KOPT-K1 (cell line): ENCODE results near the gene DNAJC5G.
"Not testable (repeated sequence)": the region's sequence is repeated elsewhere in the genome, so short reads cannot be mapped to it uniquely, and the experiment has no call there.

Source experiments
- H3K27ac ChIP-seq: fragments of 200-600 bp; sonication (generic); 2 replicates; pipeline ENCODE4 v1.5.1; 2016; ENCODE audit warnings: antibody characterized with exemption, mild to moderate bottlenecking, low read depth, low read length; ENCODE audit not compliant: poor library complexity, severe bottlenecking
- H3K36me3 ChIP-seq: fragments of 200-600 bp; sonication (generic); 2 replicates; pipeline ENCODE4 v1.5.1; 2017; ENCODE audit warnings: antibody characterized with exemption, mild to moderate bottlenecking, low read length, moderate library complexity; ENCODE audit not compliant: insufficient read depth
- H3K9me3 ChIP-seq: fragments of 200-600 bp; sonication (generic); 2 replicates; pipeline ENCODE4 v1.5.1; 2017; ENCODE audit warnings: antibody characterized with exemption, low read length, mild to moderate bottlenecking; ENCODE audit not compliant: insufficient read depth, poor library complexity, severe bottlenecking

The DNAJC5G gene

DNA sequence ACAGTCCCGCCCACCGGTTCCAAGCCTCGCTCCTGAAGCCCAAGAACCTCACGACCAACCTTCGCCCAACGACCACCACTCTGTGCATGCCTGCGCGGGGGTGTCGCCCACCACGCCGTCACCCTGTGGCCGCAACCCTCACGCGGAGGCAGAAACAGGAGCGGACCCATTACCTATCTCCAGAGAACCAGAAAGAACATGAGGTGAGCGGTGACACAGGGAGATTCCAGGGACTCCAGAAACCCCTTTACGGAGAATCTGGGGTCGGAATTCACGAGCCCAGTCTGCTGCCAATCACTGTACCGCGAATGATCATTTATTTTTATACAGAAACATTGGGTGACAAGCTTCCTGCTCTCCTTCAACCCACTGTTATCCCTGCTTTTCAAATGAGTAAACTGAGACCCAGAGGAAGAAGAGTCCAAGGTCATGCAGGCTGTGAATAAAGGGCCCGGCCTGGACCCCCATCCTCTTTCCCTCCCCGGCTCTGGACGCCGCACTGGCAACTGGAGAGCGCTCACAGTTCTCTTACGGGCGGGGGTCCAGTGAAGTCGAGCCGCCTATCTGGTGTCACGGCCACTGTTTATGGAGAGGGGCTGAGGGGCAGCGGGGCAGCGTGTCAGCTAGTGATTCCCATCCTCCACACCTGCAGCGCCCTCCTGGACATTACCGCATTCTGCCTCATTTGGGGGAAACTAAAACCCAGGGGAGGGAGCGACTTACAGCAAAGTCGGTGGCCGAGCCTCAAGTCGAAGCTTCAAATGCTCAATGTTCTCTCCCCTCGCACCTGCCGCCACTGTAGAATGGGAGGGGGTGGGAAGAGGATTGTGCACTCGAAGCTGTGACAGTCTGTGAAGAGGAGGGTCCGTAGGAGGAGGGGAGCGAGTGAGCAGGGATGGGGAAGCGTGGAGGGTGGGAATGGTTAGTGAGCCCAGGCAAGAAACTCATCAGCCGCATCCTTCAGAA is 11.7 kb upstream of the DNAJC5G start:
- H3K36me3 ChIP-seq: no peaks in the 10 kb centered on the region

DNA sequence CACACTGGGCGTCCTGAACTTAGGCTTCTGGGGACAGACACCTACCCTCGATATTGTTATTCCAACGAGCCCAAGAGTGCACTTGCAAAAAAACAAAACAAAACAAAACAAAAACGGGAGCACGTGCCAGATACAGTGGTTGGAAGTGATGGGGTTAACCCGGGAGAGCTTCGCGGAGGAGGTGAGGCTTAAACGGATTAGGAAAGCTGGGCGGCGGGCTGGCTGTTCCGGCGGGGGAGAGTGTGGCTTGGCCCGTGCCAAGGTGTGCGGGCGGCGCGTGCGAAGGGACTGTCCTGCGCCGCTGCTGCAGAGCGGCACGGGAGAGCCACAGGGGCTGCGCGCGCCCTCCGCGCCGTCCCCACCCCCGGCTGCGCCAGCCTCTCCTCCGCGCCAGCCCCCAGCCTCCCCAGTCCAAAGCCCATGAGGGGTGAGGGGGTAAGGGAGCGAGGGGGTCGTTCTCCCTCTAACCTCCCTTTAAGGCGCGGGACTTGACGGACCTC is 10.9 kb upstream of the DNAJC5G start:
- H3K27ac ChIP-seq: no peak overlapping the region
- no peaks in the 10 kb centered on the region for H3K36me3 ChIP-seq

More for the DNA sequence above, 11.7 kb upstream of the DNAJC5G start:
- no peak overlapping the region for H3K27ac ChIP-seq
- no peaks in the 10 kb centered on the region for H3K9me3 ChIP-seq

DNA sequence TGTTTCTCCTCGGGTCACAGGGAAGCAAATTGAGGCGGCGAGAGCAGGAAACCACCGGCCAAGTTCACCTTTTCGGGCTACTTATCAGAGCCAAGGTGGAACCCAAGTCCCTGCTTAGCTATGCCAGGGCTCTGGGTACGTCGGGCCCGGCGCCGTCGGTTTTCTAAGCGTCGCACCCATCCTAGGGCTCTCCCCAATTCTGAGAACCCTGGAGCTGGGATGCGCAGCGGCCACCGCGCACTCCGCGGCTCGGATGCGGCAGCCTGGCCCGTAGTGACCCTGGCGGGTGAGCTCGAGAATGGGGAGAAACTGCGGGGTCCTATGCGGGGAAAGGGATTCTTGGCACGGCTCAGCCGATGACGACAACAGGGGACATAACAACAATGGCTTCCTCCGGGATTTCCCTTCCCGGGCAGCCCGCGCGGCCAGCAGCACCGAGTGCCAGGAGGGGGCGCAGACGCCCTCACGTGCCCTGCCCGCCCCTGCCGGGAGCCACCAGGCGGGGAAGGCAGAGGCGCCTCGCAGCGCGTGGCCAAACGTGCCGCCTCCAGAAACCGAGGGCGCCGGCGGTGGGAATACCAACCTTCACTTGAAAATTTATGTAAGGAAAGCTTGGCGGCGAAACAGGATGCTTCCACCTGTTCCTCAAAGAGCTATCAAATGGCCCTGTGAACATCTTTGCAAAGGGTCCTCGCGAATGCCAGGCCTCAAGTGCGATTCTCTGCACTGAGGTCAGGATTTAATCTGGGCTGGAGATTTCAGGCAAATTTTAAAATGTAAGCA is 10.3 kb upstream of the DNAJC5G start:
- Histone ChIP-seq H3K9me3 (no peaks in the 10 kb centered on the region), H3K27ac (no peak overlapping the region), H3K36me3 (no peaks in the 10 kb centered on the region)

More for the DNA sequence above, 10.9 kb upstream of the DNAJC5G start:
- H3K9me3 ChIP-seq: no peaks in the 10 kb centered on the region

DNA sequence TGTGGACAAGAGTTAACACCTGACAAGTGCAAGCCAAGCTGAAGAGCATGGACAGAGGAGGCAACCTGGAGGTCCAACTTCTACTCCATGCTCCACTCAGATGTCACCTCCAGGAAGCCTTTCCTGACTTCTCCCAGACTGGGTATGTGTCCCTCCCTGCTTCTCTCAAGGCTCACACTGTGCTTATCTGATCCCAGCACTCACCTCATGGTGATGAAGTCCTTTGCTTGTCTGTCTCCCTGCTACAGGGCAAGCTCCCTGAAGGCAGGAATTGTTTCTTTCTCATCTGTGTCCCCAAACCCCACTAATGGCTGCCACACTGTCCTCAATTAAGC is 9.7 kb upstream of the DNAJC5G start:
- Histone ChIP-seq H3K27ac (no peak overlapping the region), H3K9me3 (no peaks in the 10 kb centered on the region), H3K36me3 (no peaks in the 10 kb centered on the region)

DNA sequence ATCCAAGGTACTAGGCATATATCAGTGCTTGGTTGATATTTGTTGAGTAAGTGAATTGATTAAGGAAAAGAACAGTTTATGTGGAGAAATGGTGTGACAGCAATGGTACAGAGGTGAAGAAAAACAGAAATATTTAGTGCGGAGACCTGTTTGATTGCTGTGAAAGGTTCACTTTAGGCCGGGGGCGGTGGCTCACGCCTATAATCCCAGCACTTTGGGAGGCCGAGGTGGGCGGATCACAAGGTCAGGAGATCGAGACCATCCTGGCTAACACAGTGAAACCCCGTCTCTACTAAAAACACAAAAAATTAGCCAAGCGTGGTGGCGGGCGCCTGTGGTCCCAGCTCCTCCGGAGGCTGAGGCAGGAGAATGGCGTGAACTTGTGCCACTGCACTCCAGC is 6.9 kb upstream of the DNAJC5G start:
- not testable (repeated sequence) for H3K27ac ChIP-seq, H3K36me3 ChIP-seq, H3K9me3 ChIP-seq

DNA sequence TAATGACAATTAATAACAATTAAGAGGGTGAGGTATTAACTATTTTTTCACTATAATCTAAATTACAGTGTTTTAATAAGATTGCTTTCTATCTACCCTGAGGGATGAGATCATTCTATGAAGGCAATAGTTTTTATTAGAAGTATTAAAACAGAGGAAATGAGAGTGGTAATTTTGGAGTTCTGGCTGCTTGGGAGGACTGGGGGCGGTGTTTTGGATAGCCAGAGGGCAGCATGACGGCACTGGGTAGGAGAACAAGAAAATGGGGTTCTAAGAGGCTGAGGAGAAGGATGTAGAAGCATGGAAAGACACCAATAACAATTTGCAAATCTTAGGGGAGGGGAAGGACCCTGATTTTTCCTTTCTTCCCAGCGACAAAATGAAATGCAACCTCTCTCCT is 5.1 kb upstream of the DNAJC5G start:
- H3K9me3 ChIP-seq: no peaks in the 10 kb centered on the region
- H3K36me3 ChIP-seq: no peaks in the 10 kb centered on the region
- no peak overlapping the region for H3K27ac ChIP-seq

DNA sequence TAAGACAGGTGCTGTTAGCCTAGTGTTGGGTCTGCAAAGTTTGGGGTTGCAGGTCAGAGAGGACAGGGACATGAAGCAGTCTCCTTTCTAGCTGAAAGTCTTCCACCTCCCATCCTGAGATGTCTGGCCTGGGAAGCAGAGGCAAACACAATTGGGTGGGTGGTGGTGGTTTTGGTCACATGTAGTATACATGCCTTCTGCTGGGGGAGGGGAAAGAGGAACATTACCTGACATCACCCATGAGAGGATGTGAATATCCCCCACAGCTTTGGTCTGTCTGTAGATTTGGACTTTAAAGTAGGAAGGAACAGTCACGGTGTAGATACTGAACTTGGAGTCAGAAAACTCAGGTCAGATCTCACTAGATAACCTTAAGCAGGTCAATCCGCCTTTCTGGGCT is 4.6 kb upstream of the DNAJC5G start:
- Histone ChIP-seq H3K36me3 (no peaks in the 10 kb centered on the region), H3K9me3 (no peaks in the 10 kb centered on the region), H3K27ac (no peak overlapping the region)

DNA sequence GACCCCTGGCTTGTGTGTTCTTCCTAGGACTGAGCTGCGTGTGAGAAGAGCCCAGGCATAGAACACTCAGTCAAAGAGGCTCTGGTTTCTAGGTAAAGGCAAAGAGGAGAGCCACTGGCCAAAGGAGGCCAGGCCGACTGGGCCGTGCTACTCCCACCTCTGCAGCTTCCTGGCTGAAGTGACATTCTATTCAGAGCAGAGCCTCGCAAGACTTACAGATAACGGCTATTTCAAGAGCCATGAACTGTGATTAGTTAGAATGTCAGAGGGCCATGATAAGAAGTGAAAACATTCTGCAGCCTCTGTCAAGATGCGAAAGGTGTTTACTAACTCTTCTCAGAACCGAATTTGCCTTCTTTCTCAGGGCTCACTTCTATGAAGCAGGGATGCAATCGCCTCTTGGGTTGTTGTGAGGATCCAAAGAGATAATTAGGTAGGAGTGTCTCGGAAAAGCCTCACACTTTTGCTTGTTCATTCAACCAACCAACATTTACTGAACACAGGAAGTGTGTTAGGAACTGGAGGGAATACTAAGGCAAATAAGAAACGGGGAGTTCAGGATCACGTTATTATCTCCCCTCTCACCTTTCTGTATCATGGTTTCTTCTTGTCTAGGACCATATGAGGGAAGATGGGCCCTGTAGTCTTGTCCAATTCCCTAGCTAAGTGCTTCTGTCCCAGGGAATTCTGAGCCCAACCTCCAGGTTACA is 3.4 kb upstream of the DNAJC5G start:
- no peak overlapping the region for H3K27ac ChIP-seq
- H3K9me3 ChIP-seq: no peaks in the 10 kb centered on the region
- H3K36me3 ChIP-seq: no peaks in the 10 kb centered on the region

DNA sequence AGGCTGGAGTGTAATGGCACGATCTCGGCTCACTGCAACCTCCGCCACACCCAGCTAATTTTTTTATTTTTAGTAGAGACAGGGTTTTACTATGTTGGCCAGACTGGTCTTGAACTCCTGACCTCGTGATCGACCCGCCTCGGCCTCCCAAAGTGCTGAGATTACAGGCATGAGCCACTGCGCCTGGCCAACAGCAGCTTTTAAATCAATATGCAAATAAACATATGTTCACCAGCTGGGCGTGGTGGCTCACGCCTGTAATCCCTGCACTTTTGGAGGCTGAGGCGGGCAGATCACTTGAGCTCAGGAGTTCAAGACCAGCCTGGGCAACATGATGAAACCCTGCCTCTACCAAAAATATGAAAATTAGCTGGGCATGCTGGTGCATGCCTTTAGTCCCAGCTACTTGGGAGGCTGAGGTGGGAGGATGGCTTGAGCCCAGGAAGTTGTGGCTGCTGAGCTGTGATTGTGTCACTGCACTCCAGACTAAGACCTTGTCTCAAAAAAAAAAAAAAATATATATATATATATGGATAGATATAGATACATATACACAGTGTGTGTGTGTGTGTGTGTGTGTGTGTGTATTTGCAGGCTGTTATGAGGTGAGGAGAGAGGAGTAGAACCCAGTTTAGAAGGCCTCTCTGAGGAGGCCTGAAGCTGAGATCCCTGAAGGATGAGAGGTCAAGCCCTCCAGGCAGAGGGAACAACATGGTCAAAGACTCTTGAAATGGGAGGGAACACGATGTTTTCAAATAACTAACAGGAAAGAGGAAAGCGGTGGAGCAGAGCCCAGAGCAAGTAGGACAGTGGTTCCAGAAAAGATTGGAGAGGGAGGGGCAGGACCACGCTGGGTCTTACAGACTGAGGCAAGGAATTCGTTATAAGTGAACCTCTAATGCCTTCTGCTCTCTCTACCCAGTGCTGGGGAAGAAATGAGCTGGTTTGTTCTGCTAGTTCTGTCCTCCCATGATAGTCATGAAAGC is 2.4 kb upstream of the DNAJC5G start:
- H3K27ac ChIP-seq, H3K9me3 ChIP-seq, H3K36me3 ChIP-seq: not testable (repeated sequence)

DNA sequence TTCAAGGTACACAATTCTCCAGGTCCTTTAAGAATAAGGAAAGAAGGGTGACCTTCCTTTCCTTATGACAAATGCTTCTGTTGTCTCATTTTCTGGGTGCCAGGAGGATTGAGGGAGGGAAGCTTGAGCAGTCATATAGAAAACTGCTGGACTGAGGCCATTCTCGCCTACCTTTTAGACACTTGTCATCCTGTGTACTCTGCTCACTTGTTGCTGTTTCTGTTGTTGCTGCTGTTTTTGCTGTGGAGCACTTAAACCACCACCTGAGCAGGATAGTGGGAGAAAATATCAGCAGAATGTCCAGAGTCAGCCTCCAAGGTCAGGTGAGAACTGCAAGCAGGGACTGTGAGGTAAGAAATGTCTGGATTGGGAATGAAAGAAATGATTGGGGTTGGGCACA is 2.8 kb downstream of the DNAJC5G start:
- no peak overlapping the region for H3K27ac ChIP-seq
- H3K36me3 ChIP-seq: no peaks in the 10 kb centered on the region
- no peaks in the 10 kb centered on the region for H3K9me3 ChIP-seq

DNA sequence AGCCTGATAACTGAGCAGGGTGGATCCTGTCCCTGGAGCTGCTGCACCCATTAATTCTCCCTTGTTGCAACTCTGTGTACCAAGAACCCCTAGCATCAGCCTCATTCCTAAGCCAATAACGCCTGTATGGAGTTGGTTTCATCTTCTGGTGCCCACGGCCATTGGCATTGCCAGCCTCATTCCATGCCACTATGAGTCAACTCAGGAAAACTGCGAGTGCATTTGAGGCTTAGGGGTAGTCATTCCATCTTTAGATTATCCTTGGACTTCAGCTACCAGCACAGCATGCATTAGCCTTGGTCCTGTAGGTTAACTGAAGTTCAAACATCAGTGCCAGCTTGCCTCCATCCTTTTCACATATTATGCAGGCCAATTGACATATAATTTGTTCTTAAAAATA is 5.6 kb downstream of the DNAJC5G start:
- Histone ChIP-seq H3K27ac (no peak overlapping the region), H3K9me3 (no peaks in the 10 kb centered on the region), H3K36me3 (no peaks in the 10 kb centered on the region)

DNA sequence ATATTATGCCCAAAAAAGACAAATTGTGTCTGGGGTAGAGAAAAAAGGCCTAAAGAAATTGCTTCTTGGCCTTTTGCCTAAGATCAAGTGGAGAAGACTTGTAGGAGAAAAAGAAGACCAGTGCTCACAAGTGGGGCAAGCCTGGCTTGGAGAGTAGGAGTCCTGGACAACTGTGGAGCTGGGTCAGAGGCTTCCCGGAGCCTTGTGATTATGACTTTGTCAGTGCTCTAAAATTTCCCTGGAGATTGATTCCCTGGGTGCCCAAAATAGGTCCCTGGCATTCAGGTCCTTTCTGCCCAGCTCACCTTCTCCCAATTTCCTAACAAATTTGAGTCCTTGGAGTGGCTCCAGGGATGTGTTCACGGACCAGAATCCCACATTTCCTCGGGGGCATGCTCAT is 6.2 kb downstream of the DNAJC5G start:
- no peaks in the 10 kb centered on the region for H3K9me3 ChIP-seq
- H3K36me3 ChIP-seq: no peaks in the 10 kb centered on the region
- no peak overlapping the region for H3K27ac ChIP-seq

DNA sequence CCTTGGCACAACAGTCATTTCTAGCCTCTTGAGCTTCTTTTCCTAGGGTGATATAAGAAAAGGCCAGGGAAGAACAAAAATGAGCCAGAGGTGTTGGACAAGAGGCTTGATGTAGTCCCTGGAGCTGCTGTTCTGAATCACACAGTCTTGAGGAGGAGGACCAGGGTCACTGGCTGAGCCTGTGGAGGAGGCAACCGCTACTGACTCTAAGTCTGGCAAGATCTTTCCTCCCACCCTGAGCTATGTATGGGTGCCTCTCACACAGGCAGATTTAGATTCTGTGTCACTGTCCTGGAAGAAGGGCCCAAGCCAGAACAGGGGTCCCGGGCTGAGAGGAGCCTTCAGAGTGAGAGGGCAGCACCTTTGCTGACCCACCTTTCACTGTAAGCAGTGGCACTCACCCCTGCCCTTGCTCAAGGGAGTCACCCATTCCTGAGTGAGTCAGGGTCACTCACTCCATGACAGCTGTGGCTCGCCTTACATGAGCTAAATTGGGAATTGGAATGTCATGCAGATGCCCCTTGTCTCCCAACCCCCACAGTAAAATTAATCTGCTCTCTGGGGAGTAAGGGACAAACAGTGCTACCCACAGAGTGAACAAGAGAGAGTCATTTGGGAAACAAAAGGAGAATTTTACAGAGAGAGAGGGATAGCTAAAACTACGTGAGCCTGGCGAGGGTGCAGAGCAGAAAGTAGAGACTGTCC is 6.8 kb downstream of the DNAJC5G start, which contains the start of gene TRIM54:
Gene TRIM54 (plus strand): TSS at position 575 of the 705 bp plus-strand sequence. CDS start 303 bp downstream, outside the sequence.
- Histone ChIP-seq H3K27ac (no peak within 1 kb of the TSS), H3K9me3 (no peaks in the 10 kb centered on the region), H3K36me3 (no peaks in the 10 kb centered on the region)
